NCI-H187 (cell line): ENCODE data around the gene HES5.
"Not testable (repeated sequence)": the region's sequence is repeated elsewhere in the genome, so short reads cannot be mapped to it uniquely, and the experiment has no call there.

ENCODE experiments used
- DNase-seq, 2 experiments: peaks; one replicate each; lab custom pipeline; 2025; lab: John Stamatoyannopoulos, UW

HES5 gene

GRCh38 chr1:2560299-2561073 is 30.4 kb upstream of the HES5 start:
- DNase-seq, result no peak

GRCh38 chr1:2559509-2560298 is 29.6 kb upstream of the HES5 start:
- DNase-seq, result no peak

DNA sequence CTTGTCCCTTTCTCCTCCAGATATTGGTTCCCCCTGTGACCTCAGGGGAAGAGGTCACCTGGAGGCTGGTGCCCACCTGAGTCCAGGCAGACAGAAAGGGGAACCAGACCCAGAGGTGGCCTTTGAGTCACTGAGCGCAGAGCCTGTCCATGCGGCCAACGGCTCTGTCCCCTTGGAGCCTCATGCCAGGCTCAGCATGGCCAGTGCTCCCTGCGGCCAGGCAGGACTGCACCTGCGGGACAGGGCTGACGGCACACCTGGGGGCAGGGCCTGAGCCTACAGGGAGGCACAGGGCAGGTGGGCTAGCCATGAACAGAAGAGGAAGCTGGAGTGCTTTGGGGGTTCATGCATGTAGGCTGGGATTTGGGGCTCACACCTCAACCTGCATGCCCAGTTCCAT is 28.8 kb upstream of the HES5 start:
- no peak for DNase-seq

GRCh38 chr1:2558420-2558819 is 28.4 kb upstream of the HES5 start:
- no peak for DNase-seq

GRCh38 chr1:2557482-2558400 is 27.7 kb upstream of the HES5 start:
- DNase-seq, result no peak

DNA sequence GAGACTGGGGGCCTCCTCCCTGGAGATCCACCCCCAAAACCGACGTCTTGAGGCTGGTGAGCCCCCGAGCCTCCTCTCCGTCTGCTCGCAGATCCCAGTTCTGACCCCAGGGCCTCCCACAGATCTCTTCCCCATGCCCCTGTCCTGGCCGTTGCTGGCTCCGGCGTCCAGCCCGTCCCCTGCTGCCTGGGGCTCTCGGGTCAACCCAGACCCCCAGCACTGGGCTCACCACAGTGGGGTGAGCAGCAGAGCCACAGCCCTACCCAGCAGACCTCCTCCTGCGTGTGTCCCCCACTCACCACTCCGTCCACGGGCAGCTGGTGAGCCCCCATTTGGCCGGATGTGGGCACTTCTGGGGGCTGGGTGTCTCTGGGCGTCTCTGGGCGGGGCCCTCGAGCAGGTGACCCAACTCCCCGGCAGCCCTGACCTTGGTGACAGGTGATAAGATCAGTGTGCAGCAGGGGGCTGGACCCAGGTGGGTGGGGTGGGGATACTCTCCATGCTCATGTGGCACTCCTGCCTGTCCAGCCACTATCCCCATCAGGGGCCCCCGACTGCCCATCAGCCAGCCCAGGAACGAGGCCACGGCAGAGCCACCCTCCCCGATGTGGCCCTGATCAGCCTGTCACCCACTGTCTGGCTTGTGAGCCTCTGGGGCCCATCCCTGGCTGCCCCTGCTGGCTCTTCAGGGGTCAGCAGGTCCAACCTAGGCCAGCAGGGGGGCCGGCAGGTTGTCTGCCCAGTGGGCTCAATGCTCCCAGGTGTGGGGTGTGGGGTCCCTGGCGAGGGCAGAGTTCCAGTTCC is 26.8 kb upstream of the HES5 start:
- DNase-seq, result no peak

DNA sequence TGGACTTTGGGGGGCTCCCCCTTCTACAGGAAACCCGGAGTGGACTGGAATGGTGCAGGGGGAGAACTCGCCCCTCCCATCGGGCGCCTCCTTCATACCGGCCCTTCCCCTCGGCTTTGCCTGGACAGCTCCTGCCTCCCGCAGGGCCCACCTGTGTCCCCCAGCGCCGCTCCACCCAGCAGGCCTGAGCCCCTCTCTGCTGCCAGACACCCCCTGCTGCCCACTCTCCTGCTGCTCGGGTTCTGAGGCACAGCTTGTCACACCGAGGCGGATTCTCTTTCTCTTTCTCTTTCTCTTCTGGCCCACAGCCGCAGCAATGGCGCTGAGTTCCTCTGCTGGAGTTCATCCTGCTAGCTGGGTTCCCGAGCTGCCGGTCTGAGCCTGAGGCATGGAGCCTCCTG is 26.2 kb upstream of the HES5 start, which contains the start of gene TNFRSF14:
Gene TNFRSF14, plus strand, starts transcription at position 95 of the 401 bp plus-strand sequence. Its CDS starts 294 bp downstream, at position 389.
- no peak for DNase-seq

- no peak for DNase-seq
Measured at GRCh38 chr1:2555634-2556276, 25.7 kb upstream of the HES5 start.

DNA sequence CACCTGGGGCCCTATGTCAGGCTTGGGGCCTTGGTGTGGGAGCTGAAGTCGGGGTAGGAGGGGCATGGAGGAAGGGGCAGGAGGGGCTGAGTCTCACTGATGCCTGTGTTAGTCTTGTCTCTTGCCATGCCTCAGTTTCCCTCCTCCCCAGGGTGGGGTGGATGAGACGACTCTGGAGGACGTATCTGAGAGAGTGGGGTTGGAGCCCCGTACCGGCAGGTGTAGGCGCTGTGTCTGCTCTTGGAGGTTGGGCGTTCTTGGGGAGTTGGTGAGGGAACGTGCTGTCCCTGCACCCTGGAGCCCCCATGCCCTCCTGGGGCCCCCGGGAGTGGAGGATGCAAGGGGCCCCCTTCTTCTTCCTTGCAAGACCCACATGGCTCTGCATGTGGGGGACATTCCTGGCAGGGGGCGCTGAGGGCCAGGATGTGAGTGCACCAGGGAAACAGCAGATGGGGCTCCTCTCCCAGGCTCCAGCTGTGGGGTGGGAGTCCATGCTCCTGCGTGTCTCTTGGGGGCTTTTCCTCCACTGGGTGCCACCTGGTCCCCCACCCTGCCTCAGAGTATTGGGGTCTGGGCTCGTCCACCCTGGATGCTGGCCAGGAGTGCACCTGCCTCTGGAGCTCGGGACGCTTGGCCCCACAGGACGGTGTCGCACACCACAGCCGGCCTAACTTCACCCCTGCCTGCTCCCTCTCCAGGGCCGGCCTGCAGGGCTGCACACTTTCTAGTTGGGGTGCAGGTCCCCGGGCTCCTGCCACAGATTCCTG is 24.7 kb upstream of the HES5 start:
- DNase-seq, result no peak

DNA sequence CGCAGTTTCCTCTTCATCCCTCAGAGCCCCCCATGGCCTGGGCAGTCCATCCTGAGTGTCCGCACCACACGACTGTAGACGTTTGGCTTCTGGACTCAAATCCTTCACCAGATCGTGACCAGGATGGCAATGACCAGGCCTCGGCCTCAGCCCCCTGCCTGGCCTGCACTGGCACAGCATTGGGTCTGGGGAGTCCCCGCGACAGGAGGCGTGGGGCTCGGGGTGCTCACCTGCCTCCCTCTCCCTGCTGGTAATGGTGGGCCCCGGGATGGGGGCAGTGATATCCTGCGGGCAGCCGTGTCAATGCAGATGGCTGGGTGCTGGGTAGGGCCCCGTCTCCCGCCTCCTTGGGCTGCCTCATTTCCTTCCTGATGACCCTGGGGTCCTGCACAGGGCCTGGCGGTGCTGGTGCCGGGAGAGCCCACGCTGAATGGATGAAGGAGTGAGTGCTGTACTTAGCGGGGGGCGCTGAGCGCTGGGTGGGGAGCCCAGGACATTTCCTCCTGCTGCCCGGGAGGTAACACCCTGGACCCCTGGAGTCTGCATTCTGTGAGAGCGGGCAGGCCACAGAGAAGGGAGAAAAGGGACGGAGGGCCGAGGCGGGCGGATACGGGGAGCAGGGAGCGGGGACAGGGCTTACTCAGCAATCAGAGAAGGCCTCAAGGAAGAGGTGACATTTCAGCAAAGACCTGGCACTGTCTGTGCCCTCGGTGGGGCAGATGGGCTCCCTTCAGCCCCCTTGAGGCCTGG is 24.0 kb upstream of the HES5 start:
- no peak for DNase-seq

GRCh38 chr1:2553076-2553475 is 23.0 kb upstream of the HES5 start:
- not testable (repeated sequence) for DNase-seq

- no peak for DNase-seq
Measured at GRCh38 chr1:2552189-2552588, 22.1 kb upstream of the HES5 start.

DNA sequence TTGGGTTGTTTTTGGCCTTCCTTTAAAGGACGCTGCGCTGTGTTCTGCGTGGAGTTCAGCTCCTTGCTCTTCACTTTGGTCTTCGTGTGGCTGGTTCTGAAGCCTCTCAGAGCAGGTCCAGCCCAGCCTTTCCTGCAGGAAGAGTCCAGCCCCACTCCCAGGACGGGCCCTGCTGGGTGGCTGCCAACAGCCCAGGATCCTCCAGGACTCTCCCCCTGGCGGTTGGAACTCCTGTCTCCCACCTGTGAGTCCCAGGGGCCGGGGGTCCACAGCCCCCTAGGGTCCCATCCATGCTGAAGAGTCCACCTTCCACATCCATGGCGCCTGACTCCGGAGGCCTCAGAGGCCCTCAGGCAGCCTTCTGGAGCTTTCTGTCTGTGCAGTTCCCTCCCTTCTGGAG is 21.5 kb upstream of the HES5 start:
- not testable (repeated sequence) for DNase-seq

DNA sequence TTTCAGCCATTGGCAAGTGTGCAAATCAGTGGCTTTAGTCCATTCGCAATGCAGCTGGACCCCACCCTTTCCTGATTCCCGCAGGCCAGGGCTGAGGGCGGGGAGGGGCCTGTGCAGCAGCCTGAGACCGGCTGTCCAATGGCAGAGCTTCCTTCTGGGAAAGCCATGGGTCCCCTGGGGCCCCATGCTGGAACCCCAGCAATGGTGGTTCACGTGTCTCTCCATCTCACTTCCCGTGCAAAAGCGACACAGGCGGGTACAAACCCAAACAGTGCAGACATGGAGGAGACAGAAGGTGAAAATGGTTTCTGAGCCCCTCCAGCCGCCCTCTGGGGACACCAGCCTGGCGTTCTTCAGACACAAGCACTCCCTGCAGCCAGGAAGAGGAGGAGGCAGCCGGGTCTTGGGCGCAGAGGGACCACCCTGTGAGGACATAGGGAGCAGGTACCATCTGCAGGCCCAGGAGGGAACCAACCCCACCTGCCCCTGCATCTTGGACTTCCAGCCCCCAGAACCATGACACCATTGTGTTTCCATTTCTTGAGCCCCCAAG is 20.3 kb upstream of the HES5 start:
- DNase-seq, result not testable (repeated sequence)

DNA sequence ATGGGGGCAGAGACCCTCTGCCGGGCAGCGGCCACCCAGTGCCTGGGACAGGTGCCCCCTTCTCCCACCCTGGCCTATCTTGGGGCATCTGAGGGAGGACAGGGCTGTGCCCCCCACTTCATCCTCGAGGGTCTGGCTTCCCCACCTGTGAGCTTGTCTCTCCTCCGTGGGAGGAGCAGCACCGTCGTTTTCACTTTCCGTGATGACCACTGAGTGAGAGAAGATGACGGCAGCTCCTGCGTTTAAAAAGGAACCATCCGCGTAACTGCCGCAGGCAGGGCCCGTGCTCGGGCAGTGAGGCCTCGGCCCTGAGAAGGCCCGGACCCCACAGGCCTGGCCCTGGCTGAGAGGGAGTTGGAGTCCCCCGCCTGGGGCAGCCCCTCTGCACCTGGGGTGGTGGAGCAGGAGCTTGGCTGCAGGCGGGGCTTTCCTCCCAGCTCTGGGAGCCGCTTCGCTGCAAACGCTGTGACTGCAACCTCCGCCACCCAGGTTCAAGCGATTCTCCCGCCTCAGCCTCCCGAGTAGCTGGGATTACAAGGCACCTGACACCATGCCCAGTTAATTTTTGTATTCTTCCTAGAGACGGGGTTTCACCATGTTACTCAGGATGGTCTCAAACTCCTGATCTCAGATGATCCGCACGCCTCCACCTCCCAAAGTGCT is 19.4 kb upstream of the HES5 start:
- DNase-seq, result not testable (repeated sequence)

- peak; percentile 34 to 55 for DNase-seq
Measured at GRCh38 chr1:2548068-2548589, 18.1 kb upstream of the HES5 start.

DNA sequence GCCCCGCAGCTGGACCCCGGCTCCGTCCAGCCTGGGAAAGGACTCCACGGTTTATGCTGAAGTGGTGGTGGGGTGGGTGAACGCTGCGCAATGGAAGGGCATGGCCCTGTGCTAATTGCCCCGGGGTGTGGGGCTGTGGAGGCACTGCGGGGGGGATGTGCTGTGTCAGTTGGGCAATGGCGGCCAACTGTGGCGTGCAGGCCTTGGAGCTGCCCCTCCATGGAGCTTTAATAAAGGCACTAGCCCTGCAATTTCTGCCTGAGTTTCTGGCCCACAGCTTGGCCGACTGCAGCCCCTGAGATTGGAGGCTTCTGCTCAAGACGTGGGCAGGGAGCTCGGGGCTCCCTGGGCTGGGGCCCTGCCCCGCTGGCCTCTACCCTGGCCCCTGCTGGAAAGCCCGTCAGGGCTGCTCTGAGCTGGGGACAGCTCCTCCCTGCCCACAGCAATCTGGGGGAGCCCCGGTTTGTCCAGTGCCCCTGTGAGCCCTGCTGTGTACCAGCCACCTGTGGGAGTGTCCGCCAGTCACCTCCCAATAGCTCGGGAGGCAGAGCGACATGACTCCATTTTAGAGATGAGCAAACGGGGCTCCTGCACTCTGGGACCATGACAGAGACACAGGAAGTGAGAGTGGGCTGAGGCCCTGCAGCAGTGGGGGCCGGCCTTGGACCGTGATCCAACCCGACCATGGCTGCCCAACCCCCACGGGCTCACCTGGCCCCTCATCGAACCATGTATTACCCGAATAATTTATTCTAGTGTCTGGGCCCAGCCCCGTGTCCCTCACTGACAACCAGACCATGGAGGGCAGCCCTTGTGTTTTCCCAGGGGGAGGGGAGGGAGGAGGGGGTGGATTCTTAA is 17.4 kb upstream of the HES5 start:
- DNase-seq, result no peak
